Loucy (cell line): ENCODE results near the gene PLEKHG5.

Experiments used
- H2AFZ ChIP-seq: fragments of 200-600 bp; sonication (generic); 2 replicates; pipeline ENCODE4 v1.6.0; 2016; ENCODE audit warnings: antibody characterized with exemption, mild to moderate bottlenecking, low read length, moderate library complexity
- H3F3A ChIP-seq: fragments of 200-600 bp; 2 replicates; pipeline ENCODE4 v1.6.0; 2016; ENCODE audit warnings: antibody characterized with exemption, low read depth, mild to moderate bottlenecking
- H3K27me3 ChIP-seq: fragments of 200-600 bp; sonication (generic); 2 replicates; pipeline ENCODE4 v1.6.1; 2014; ENCODE audit warnings: low read length, mild to moderate bottlenecking; ENCODE audit not compliant: insufficient read depth, poor library complexity, severe bottlenecking
- H3K36me3 ChIP-seq: fragments of 200-600 bp; sonication (generic); 2 replicates; pipeline ENCODE4 v1.6.1; 2016; ENCODE audit warnings: low read length; ENCODE audit not compliant: insufficient read depth
- H3K4me1 ChIP-seq: fragments of 200-600 bp; sonication (generic); 2 replicates; pipeline ENCODE4 v1.5.1; 2014; ENCODE audit warnings: low read length, mild to moderate bottlenecking; ENCODE audit not compliant: insufficient read depth, poor library complexity, severe bottlenecking
- H3K4me2 ChIP-seq: fragments of 200-600 bp; sonication (generic); 2 replicates; pipeline ENCODE4 v1.6.0; 2014; ENCODE audit warnings: antibody characterized with exemption, low read length, low read depth, mild to moderate bottlenecking; ENCODE audit not compliant: poor library complexity, severe bottlenecking
- H3K4me3 ChIP-seq: fragments of 200-600 bp; sonication (generic); 2 replicates; pipeline ENCODE4 v1.5.1; 2014; ENCODE audit warnings: low read length, mild to moderate bottlenecking, mixed read lengths; ENCODE audit not compliant: poor library complexity, severe bottlenecking
- H3K79me2 ChIP-seq: fragments of 200-600 bp; sonication (generic); 2 replicates; pipeline ENCODE4 v1.6.1; 2014; ENCODE audit warnings: low read length; ENCODE audit not compliant: insufficient read depth
- H3K9ac ChIP-seq: fragments of 200-600 bp; sonication (generic); 2 replicates; pipeline ENCODE4 v1.6.0; 2014; ENCODE audit warnings: mild to moderate bottlenecking, low read depth, low read length, moderate library complexity; ENCODE audit not compliant: poor library complexity, severe bottlenecking
- H3K9me2 ChIP-seq: fragments of 200-600 bp; sonication (generic); replicated peaks from 2 replicates; pipeline ENCODE4 v1.6.1; 2016; ENCODE audit warnings: low read depth, low read length, mixed read lengths
- H3K9me3 ChIP-seq: fragments of 200-600 bp; sonication (generic); 2 replicates; pipeline ENCODE4 v1.6.1; 2014; ENCODE audit warnings: mild to moderate bottlenecking, antibody characterized with exemption, low read length, low read depth; ENCODE audit not compliant: insufficient read depth
- H4K20me1 ChIP-seq: fragments of 200-600 bp; sonication (generic); 2 replicates; pipeline ENCODE4 v1.6.0; 2014; ENCODE audit warnings: antibody characterized with exemption, low read length, mild to moderate bottlenecking; ENCODE audit not compliant: insufficient read depth, poor library complexity, severe bottlenecking
- CTCF ChIP-seq: fragments of 200-600 bp; sonication (generic); conservative IDR thresholded peaks from 2 replicates; pipeline ENCODE4 v1.5.1; 2014; ENCODE audit warnings: mild to moderate bottlenecking, antibody characterized with exemption, low read length
- EZH2phosphoT487 ChIP-seq: fragments of 200-600 bp; IDR thresholded peaks from 2 replicates; pipeline ENCODE4 v1.6.1; 2018; ENCODE audit warnings: antibody characterized with exemption, mild to moderate bottlenecking, moderate library complexity, borderline replicate concordance

The PLEKHG5 gene

GRCh38 chr1:6517435-6517851 lies 26.0 kb upstream of the PLEKHG5 start:
- Histone ChIP-seq H2AFZ (no peak overlapping the region), H3F3A (no peaks in the 10 kb centered on the region), H3K9me3 (no peaks in the 10 kb centered on the region), H3K27me3 (no peaks in the 10 kb centered on the region), H3K9ac (no peak overlapping the region), H3K4me3 (no peak overlapping the region), H3K36me3 (no peaks in the 10 kb centered on the region), H3K9me2 (no peaks in the 10 kb centered on the region), H4K20me1 (no peaks in the 10 kb centered on the region), H3K79me2 (no peaks in the 10 kb centered on the region), H3K4me1 (no peaks in the 10 kb centered on the region), H3K4me2 (no peak overlapping the region)
- TF ChIP-seq CTCF (no peak), EZH2phosphoT487 (no peak)

DNA sequence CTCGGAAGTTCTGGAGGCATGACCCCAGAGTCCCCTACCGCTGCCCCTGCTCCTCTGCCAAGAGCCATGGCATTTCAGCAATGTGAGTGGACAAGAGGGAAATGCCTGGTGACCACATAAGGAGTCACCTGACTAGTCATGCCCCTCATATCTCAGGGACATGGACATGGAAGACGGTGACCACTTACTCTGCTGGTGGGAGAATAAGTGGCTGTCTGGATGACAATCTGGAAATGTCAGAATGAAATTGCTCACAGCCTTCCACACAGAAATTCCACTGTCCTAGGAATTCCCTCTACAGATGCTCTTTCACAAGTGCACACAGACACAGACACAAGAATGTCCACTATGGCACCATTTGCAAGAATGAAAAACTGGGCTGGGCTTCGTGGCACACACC lies 24.3 kb upstream of the PLEKHG5 start:
- H3K9ac ChIP-seq, result no peak overlapping the region
- no peaks in the 10 kb centered on the region for H3K4me1 ChIP-seq
- H2AFZ ChIP-seq, result no peak overlapping the region
- H3F3A ChIP-seq, result no peaks in the 10 kb centered on the region
- no peaks in the 10 kb centered on the region for H3K9me3 ChIP-seq
- H3K36me3 ChIP-seq, result no peaks in the 10 kb centered on the region
- H3K4me3 ChIP-seq, result no peak overlapping the region
- no peaks in the 10 kb centered on the region for H3K9me2 ChIP-seq
- H3K27me3 ChIP-seq, result no peaks in the 10 kb centered on the region
- no peaks in the 10 kb centered on the region for H4K20me1 ChIP-seq
- no peaks in the 10 kb centered on the region for H3K79me2 ChIP-seq
- TF ChIP-seq CTCF (no peak), EZH2phosphoT487 (no peak)
- H3K4me2 ChIP-seq, result no peak overlapping the region

GRCh38 chr1:6513320-6513801 lies 21.9 kb upstream of the PLEKHG5 start:
- Histone ChIP-seq H3K9me2 (no peaks in the 10 kb centered on the region), H3K9me3 (no peaks in the 10 kb centered on the region), H3K79me2 (no peaks in the 10 kb centered on the region), H3F3A (no peaks in the 10 kb centered on the region), H3K9ac (no peak overlapping the region), H3K4me3 (no peak overlapping the region), H3K4me1 (no peaks in the 10 kb centered on the region), H3K36me3 (no peaks in the 10 kb centered on the region), H3K27me3 (no peaks in the 10 kb centered on the region), H3K4me2 (no peak overlapping the region), H4K20me1 (no peaks in the 10 kb centered on the region), H2AFZ (no peak overlapping the region)
- TF ChIP-seq EZH2phosphoT487 (no peak), CTCF (no peak)
